ENCODE results near the gene TRIM47. TPM values are rescaled to one million over a fixed set of nuclear protein-coding genes. Genes with fewer than 3 reads are reported as not detected.
A peak's percentile ranks its signal among the peaks of the same experiment; 100 is the strongest.

TRIM47 gene
- total and polyA plus RNA-seq, 2 of the 13 experiments (the other 11 are each of a cell fraction or from before 2014, with no cell fraction given) = 33.5 to 82.0 TPM

- TF ChIP-seq SALL1 (CRISPR knock-in tag; IDR thresholded peaks at IDR 0.05) (peak; percentile 67; the same call in 1 of the 2 replicates), STAT5B (CRISPR knock-in tag; IDR thresholded peaks at IDR 0.05) (no peak), GATAD2A (CRISPR knock-in tag; IDR thresholded peaks at IDR 0.05) (no peak), ZNF580 (CRISPR knock-in tag; IDR thresholded peaks at IDR 0.05; ENCODE audit: borderline replicate concordance, low read depth) (no peak), FOXK1 (CRISPR knock-in tag; IDR thresholded peaks at IDR 0.05; ENCODE audit: borderline replicate concordance, low read depth) (no peak), ARNTL (CRISPR knock-in tag; IDR thresholded peaks at IDR 0.05) (peak; percentile 90), NR0B2 (CRISPR knock-in tag; IDR thresholded peaks at IDR 0.05) (peak; percentile 66; the same call in 1 of the 2 replicates), BCL3 (CRISPR knock-in tag; IDR thresholded peaks at IDR 0.05) (no peak; the same call in 1 of the 2 replicates), ATM (IDR thresholded peaks at IDR 0.05; ENCODE audit: borderline replicate concordance) (no peak), MTA1 (CRISPR knock-in tag; IDR thresholded peaks at IDR 0.05; ENCODE audit: borderline replicate concordance) (peak; percentile 81; the same call in 1 of the 2 replicates), FOXM1 (CRISPR knock-in tag; IDR thresholded peaks at IDR 0.05) (no peak), EZH2 (conservative IDR thresholded peaks at IDR 0.05; ENCODE audit: low read depth, low read length) (no peak), ZNF710 (CRISPR knock-in tag; IDR thresholded peaks at IDR 0.05; ENCODE audit: borderline replicate concordance) (0 out of 2 replicates have a peak, but pooled peaks have one; percentile 36), ZNF549 (CRISPR knock-in tag; IDR thresholded peaks at IDR 0.05) (no peak), ZNF280D (CRISPR knock-in tag; IDR thresholded peaks at IDR 0.05) (0 out of 2 replicates have a peak, but pooled peaks have one; percentile 23), GABPA (IDR thresholded peaks at IDR 0.05; ENCODE audit: low read depth, low read length) (no peak), GABPA (CRISPR knock-in tag; IDR thresholded peaks at IDR 0.05; ENCODE audit: low read depth) (no peak), CHCHD3 (CRISPR knock-in tag; IDR thresholded peaks at IDR 0.05) (0 out of 2 replicates have a peak, but pooled peaks have one; percentile 45), IRF1 (CRISPR knock-in tag; IDR thresholded peaks at IDR 0.05; ENCODE audit: low read depth) (0 out of 2 replicates have a peak, but pooled peaks have one; percentile 70), ZMYM3 (CRISPR knock-in tag; IDR thresholded peaks at IDR 0.05) (peak; percentile 8; the same call in 1 of the 2 replicates), ZNF253 (CRISPR knock-in tag; IDR thresholded peaks at IDR 0.05; ENCODE audit: borderline replicate concordance) (no peak)
Measured at GRCh38 chr17:75922963-75923874, 44.8 kb upstream of the TRIM47 start (continued).

Data from HepG2 (cell line).